ENCODE results near the gene WDR17. TPM values are rescaled to one million over a fixed set of nuclear protein-coding genes. Genes with fewer than 3 reads are reported as not detected.
A peak's percentile ranks its signal among the peaks of the same experiment; 100 is the strongest.

Gene WDR17
- total and polyA plus RNA-seq, 2 of the 8 experiments (the other 6 are each of a cell fraction or from before 2014, with no cell fraction given), result 1.4 to 3.3 TPM

DNA sequence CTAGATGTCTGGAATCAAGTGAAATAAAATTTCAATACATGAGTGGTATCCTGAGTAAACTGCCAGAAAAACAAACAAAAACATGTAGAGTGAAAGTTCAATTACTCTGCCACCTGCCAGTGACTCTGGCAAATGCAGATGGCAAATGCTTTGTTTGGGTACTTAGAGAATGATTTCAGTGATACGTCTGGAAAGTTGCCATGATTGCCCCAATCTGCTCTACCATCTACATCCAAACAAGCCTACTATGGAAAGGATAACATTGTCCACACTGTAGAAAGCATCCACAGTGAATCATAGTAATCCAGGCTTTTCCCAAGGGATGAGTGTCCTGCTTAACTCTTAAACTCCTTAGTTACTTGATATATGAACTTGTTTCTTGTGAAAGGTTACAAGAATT lies 126.3 kb downstream of the WDR17 start:
- Histone ChIP-seq H3K4me2 (ENCODE audit: insufficient read depth in 1 of 2, low read depth in 2 of 2, low read length in 2 of 2) (no peak overlapping the region), H4K91ac (replicated peaks; ENCODE audit: insufficient read length, low read length) (no peak overlapping the region), H4K5ac (ENCODE audit: insufficient read length, low read depth, low read length) (no peak overlapping the region), H3K27ac (ENCODE audit: low read depth, low read length) (no peak overlapping the region), H3K9ac (replicated peaks in 1 of 4; ENCODE audit: extremely low read depth in 1 of 4, low read depth in 3 of 4, low read length in 3 of 4) (no peak overlapping the region), H3K4me3 (ENCODE audit: extremely low read depth in 1 of 4, insufficient read depth in 2 of 4, low read depth in 3 of 4, low read length in 4 of 4) (no peak overlapping the region), H4K8ac (ENCODE audit: extremely low read depth, insufficient read depth, low read length) (no peak overlapping the region), H2BK120ac (replicated peaks; ENCODE audit: low read depth, low read length) (no peak overlapping the region), H2AK5ac (ENCODE audit: low read depth, low read length) (no peak overlapping the region), H3K36me3 (ENCODE audit: control insufficient read depth in 2 of 4, insufficient read depth in 4 of 4, low read length in 3 of 4) (no peaks in the 10 kb centered on the region), H3K56ac (replicated peaks; ENCODE audit: insufficient read length, low read depth, low read length) (no peak overlapping the region), H2BK12ac (ENCODE audit: low read depth, low read length) (no peak overlapping the region), H3K14ac (ENCODE audit: insufficient read length) (no peak overlapping the region), H3K79me2 (ENCODE audit: control insufficient read depth in 1 of 2, insufficient read depth in 2 of 2, low read length in 2 of 2) (no peaks in the 10 kb centered on the region), H3K79me1 (ENCODE audit: low read depth, low read length) (no peaks in the 10 kb centered on the region), H3K23ac (ENCODE audit: insufficient read length) (no peak overlapping the region), H3K9me3 (ENCODE audit: insufficient read depth in 2 of 2, low read depth in 1 of 2, low read length in 1 of 2) (no peaks in the 10 kb centered on the region), H3K23me2 (ENCODE audit: low read depth, low read length) (peaks cover 2% of the 10 kb centered on the region; the same call in 1 of the 2 replicates), H2BK20ac (ENCODE audit: low read length) (no peak overlapping the region), H3K18ac (ENCODE audit: extremely low read depth, low read length) (no peak overlapping the region), H3K4ac (replicated peaks; ENCODE audit: insufficient read length, low read depth, low read length) (no peak overlapping the region), H2AFZ (ENCODE audit: low read length) (no peak overlapping the region), H4K20me1 (replicated peaks in 1 of 2; ENCODE audit: control insufficient read depth in 1 of 2, insufficient read depth in 2 of 2, low read length in 2 of 2) (no peaks in the 10 kb centered on the region), H2BK5ac (ENCODE audit: low read depth, low read length) (no peak overlapping the region), H2BK15ac (ENCODE audit: low read length) (no peak overlapping the region), H3K4me1 (replicated peaks in 1 of 4; ENCODE audit: control insufficient read depth in 3 of 4, insufficient read depth in 4 of 4, low read length in 3 of 4) (peaks cover 0 to 13% (median 5%) of the 10 kb centered on the region in 4 experiments; a peak in 5 of 7 replicates), H3K27me3 (replicated peaks in 1 of 4; ENCODE audit: control insufficient read depth in 3 of 4, extremely low read depth in 1 of 4, insufficient read depth in 3 of 4, low read length in 3 of 4) (no peaks in the 10 kb centered on the region)
- FAIRE-seq, result no peak
- POLR2A ChIA-PET (ENCODE audit: partially characterized antibody), result no interaction called here
- CTCF ChIA-PET (ENCODE audit: partially characterized antibody), result interaction anchor here (0.7 kb wide), 1 partner anchor 16 kb away, joined by 3 read pairs; no protein-coding TSS in a partner anchor
- 63% methylated on average over 1 of the region's 1 CpG; no CpG with 5 or more reads in 1 of the 2 experiments for WGBS, 2 experiments (ENCODE audit: extremely low coverage in 1 of 2, insufficient coverage in 1 of 2, insufficient read length in 1 of 2, insufficient replicate concordance in 2 of 2, low coverage in 1 of 2, low lambda C conversion rate in 2 of 2, missing lambda C conversion rate in 1 of 2)
- TF ChIP-seq GTF2F1 (IDR thresholded peaks at IDR 0.05; ENCODE audit: borderline replicate concordance, low read depth, low read length) (no peak), RAD21 (IDR thresholded peaks at IDR 0.05 in 1 of 2, conservative IDR thresholded peaks at IDR 0.05 in 1 of 2; ENCODE audit: low read depth in 2 of 2, low read length in 2 of 2) (0 out of 4 replicates have a peak, but pooled peaks of 1 of the 2 experiments have one; percentile 10)
- TF ChIP-seq, protein P1, sequence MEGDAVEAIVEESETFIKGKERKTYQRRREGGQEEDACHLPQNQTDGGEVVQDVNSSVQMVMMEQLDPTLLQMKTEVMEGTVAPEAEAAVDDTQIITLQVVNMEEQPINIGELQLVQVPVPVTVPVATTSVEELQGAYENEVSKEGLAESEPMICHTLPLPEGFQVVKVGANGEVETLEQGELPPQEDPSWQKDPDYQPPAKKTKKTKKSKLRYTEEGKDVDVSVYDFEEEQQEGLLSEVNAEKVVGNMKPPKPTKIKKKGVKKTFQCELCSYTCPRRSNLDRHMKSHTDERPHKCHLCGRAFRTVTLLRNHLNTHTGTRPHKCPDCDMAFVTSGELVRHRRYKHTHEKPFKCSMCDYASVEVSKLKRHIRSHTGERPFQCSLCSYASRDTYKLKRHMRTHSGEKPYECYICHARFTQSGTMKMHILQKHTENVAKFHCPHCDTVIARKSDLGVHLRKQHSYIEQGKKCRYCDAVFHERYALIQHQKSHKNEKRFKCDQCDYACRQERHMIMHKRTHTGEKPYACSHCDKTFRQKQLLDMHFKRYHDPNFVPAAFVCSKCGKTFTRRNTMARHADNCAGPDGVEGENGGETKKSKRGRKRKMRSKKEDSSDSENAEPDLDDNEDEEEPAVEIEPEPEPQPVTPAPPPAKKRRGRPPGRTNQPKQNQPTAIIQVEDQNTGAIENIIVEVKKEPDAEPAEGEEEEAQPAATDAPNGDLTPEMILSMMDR (IDR thresholded peaks at IDR 0.05; ENCODE audit: control extremely low read depth in 1 of 3, insufficient read depth in 1 of 3, low read depth in 1 of 3, low read length in 3 of 3), result peak in 1 of 3 experiments; percentile 24; a peak in 1 of 4 replicates
- no peak for DNase-seq (ENCODE audit: low read depth in 1 of 2, low spot score in 2 of 2)
